Ishikawa (cell line): Measurements from ENCODE around the gene CEACAM20.

Experiments used
- CEBPB ChIP-seq: IDR thresholded peaks from 2 replicates; pipeline ENCODE4 v1.6.1; 2012
- CREB1 ChIP-seq: IDR thresholded peaks from 2 replicates; pipeline ENCODE4 v1.6.1; 2012; ENCODE audit warnings: low read depth
- EGR1 ChIP-seq: IDR thresholded peaks from 2 replicates; pipeline ENCODE4 v1.6.1; 2012
- EP300 ChIP-seq: IDR thresholded peaks from 2 replicates; pipeline ENCODE4 v1.6.1; 2012; ENCODE audit warnings: borderline replicate concordance
- FOXM1 ChIP-seq: IDR thresholded peaks from 2 replicates; pipeline ENCODE4 v1.6.1; 2012; ENCODE audit warnings: low read depth, borderline replicate concordance
- NFIC ChIP-seq: IDR thresholded peaks from 2 replicates; pipeline ENCODE4 v1.6.1; 2012
- RAD21 ChIP-seq: IDR thresholded peaks from 2 replicates; pipeline ENCODE4 v1.6.1; 2012; ENCODE audit warnings: low read depth
- TAF1 ChIP-seq: IDR thresholded peaks from 2 replicates; pipeline ENCODE4 v1.6.1; 2012; ENCODE audit warnings: low read depth, mild to moderate bottlenecking
- TCF12 ChIP-seq: IDR thresholded peaks from 2 replicates; pipeline ENCODE4 v1.6.1; 2012; ENCODE audit warnings: low read depth
- TEAD4 ChIP-seq: IDR thresholded peaks from 2 replicates; pipeline ENCODE4 v1.6.1; 2012
- YY1 ChIP-seq: IDR thresholded peaks from 2 replicates; pipeline ENCODE4 v1.6.1; 2012; ENCODE audit warnings: low read depth
- ZBTB7A ChIP-seq: IDR thresholded peaks from 2 replicates; pipeline ENCODE4 v1.6.1; 2012; ENCODE audit warnings: low read depth
- TF ChIP-seq, protein P1 (sequence below): IDR thresholded peaks from 2 replicates; pipeline ENCODE4 v1.6.1; 2012
- TF ChIP-seq, protein P2 (sequence below): IDR thresholded peaks from 2 replicates; pipeline ENCODE4 v1.6.1; 2012; ENCODE audit warnings: low read depth, mild to moderate bottlenecking
- TF ChIP-seq, protein P3 (sequence below): IDR thresholded peaks from 2 replicates; pipeline ENCODE4 v1.6.1; 2012

The CEACAM20 gene

DNA sequence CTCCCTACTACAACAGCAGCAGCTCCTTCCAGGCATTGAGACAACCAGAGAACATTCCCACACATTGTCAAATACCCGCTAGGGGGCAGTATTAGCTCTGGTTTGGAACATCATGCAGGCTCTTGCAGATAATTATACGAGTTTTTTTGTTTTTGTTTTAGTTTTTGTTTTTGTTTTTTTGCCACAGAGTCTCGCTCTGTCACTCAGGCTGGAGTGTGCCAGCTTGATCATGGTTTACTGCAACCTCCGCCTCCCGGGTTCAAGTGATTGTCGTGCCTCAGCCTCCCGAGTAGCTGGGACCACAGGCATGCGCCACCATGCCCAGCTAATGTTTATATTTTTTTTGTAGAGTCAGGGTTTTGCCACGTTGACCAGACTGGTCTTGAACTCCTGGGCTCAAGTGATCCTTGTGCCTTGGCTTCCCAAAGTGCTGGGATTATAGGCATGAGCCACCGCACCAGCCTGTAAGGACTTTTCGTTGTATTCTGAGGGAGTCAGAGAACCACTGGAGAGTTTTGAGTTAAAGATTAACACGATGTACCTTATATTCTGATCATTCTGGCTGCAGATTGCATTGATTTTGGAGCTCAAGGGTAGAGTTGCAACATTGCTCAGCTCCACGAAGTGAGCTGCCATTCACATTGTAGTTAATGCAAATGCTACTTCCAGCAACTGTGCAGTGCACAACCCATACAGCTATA is 41.7 kb upstream of the CEACAM20 start:
- TF ChIP-seq, protein P1, sequence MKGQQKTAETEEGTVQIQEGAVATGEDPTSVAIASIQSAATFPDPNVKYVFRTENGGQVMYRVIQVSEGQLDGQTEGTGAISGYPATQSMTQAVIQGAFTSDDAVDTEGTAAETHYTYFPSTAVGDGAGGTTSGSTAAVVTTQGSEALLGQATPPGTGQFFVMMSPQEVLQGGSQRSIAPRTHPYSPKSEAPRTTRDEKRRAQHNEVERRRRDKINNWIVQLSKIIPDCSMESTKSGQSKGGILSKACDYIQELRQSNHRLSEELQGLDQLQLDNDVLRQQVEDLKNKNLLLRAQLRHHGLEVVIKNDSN = no peak
- peak; percentile 83 for TF ChIP-seq RAD21

DNA sequence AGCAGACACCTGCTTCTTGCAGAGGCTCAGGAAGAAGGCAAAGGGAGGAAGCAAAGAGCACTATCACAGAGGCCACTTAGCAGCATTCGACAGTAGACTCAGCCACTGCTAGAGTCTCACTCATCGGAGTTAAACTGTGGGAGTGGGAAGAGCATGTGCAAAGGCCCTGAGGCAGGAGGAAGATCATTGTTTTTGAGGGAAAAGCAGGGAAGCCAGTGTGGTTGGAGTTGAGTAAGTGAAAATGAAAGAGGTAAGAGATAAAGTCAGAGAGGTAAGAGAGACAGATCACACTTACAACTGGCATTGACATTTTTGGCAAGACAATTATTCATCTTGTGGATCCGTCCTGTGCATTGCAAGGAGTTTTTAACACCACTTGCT is 41.1 kb upstream of the CEACAM20 start:
- TF ChIP-seq EP300 (no peak), CREB1 (no peak), YY1 (no peak), FOXM1 (no peak), NFIC (no peak), TAF1 (no peak), CEBPB (no peak), RAD21 (no peak), EGR1 (no peak), TEAD4 (no peak), ZBTB7A (no peak), TCF12 (no peak)
- TF ChIP-seq, protein P2, sequence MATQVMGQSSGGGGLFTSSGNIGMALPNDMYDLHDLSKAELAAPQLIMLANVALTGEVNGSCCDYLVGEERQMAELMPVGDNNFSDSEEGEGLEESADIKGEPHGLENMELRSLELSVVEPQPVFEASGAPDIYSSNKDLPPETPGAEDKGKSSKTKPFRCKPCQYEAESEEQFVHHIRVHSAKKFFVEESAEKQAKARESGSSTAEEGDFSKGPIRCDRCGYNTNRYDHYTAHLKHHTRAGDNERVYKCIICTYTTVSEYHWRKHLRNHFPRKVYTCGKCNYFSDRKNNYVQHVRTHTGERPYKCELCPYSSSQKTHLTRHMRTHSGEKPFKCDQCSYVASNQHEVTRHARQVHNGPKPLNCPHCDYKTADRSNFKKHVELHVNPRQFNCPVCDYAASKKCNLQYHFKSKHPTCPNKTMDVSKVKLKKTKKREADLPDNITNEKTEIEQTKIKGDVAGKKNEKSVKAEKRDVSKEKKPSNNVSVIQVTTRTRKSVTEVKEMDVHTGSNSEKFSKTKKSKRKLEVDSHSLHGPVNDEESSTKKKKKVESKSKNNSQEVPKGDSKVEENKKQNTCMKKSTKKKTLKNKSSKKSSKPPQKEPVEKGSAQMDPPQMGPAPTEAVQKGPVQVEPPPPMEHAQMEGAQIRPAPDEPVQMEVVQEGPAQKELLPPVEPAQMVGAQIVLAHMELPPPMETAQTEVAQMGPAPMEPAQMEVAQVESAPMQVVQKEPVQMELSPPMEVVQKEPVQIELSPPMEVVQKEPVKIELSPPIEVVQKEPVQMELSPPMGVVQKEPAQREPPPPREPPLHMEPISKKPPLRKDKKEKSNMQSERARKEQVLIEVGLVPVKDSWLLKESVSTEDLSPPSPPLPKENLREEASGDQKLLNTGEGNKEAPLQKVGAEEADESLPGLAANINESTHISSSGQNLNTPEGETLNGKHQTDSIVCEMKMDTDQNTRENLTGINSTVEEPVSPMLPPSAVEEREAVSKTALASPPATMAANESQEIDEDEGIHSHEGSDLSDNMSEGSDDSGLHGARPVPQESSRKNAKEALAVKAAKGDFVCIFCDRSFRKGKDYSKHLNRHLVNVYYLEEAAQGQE = no peak
- TF ChIP-seq, protein P3, sequence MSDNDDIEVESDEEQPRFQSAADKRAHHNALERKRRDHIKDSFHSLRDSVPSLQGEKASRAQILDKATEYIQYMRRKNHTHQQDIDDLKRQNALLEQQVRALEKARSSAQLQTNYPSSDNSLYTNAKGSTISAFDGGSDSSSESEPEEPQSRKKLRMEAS = no peak

DNA sequence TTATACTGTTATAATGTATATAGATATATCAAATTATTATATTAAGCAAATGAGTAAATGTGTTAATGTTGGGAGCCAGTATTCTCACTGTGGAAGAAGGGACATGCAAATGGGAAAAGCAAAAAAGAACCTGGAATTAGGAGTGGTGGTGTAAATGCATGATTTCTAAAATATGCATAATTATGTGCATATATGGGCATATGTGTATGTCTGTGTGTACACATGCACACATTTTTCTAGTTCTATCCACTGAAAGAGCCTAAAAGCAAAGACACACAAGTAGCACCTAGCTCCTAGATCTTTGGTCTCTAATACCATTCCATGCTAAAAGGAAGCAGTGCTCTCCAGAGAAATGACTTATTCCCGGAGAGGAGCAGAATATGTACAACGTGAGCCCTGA is 38.3 kb upstream of the CEACAM20 start:
- no peak for TF ChIP-seq ZBTB7A
- no peak for TF ChIP-seq FOXM1
- TF ChIP-seq NFIC = no peak
- no peak for TF ChIP-seq EGR1
- TF ChIP-seq RAD21 = no peak
- TF ChIP-seq, protein P3 = no peak
- TF ChIP-seq, protein P1 = no peak
- TF ChIP-seq YY1 = no peak
- TF ChIP-seq TEAD4 = no peak
- TF ChIP-seq TCF12 = no peak
- TF ChIP-seq, protein P2 = no peak
- TF ChIP-seq TAF1 = no peak
- TF ChIP-seq CEBPB = no peak
- no peak for TF ChIP-seq EP300
- no peak for TF ChIP-seq CREB1

DNA sequence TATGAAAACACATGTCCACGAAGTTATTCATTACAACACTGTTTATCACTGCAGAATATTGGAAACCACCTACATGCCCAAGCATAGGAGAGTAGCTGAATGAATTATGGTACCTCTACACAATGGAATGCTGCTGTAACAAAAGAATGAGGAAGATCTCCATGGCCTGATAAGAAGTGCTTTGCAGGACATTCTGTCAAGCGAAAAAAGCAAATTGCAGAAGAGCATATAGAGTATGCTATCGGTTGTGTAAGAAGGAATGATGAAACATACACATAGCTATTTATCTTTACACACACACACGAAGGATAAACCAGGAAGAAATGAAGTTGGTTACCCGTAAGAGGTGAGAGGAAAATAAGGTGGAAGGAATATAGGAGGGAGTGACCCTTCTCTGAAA is 37.5 kb upstream of the CEACAM20 start:
- TF ChIP-seq CREB1 = no peak
- no peak for TF ChIP-seq TCF12
- TF ChIP-seq, protein P2 = no peak
- TF ChIP-seq YY1 = no peak
- no peak for TF ChIP-seq EP300
- TF ChIP-seq, protein P3 = no peak
- no peak for TF ChIP-seq RAD21
- TF ChIP-seq TAF1 = no peak
- no peak for TF ChIP-seq NFIC
- TF ChIP-seq TEAD4 = no peak
- TF ChIP-seq, protein P1 = no peak
- TF ChIP-seq CEBPB = no peak
- no peak for TF ChIP-seq EGR1
- no peak for TF ChIP-seq ZBTB7A
- no peak for TF ChIP-seq FOXM1
